Smooth muscle cell (in vitro differentiated cells): ENCODE results near the gene ARAP1. TPM values are rescaled to one million over a fixed set of nuclear protein-coding genes. Genes with fewer than 3 reads are reported as not detected.

Experiments
- DNase-seq: peaks from one replicate; lab custom pipeline; 2025; ENCODE audit not compliant: unreplicated experiment; lab: John Stamatoyannopoulos, UW
- H2AFZ ChIP-seq: fragments of 200-600 bp; sonication (generic); 2 replicates; pipeline ENCODE4 v1.6.0; 2016; ENCODE audit warnings: antibody characterized with exemption, low read depth, mild to moderate bottlenecking
- H3F3A ChIP-seq: fragments of 200-600 bp; sonication (generic); 2 replicates; pipeline ENCODE4 v1.6.0; 2017; ENCODE audit warnings: antibody characterized with exemption, low read depth
- H3K27ac ChIP-seq: fragments of 200-600 bp; sonication (generic); 2 replicates; pipeline ENCODE4 v1.5.1; 2016; ENCODE audit warnings: low read depth, mild to moderate bottlenecking
- H3K27me3 ChIP-seq: fragments of 200-600 bp; sonication (generic); 2 replicates; pipeline ENCODE4 v1.6.1; 2016; ENCODE audit warnings: low read depth, mild to moderate bottlenecking
- H3K36me3 ChIP-seq: fragments of 200-600 bp; sonication (generic); 2 replicates; pipeline ENCODE4 v1.5.1; 2016; ENCODE audit warnings: low read depth
- H3K4me1 ChIP-seq: fragments of 200-600 bp; sonication (generic); 2 replicates; pipeline ENCODE4 v1.5.1; 2016; ENCODE audit warnings: low read depth
- H3K4me2 ChIP-seq: fragments of 200-600 bp; sonication (generic); 2 replicates; pipeline ENCODE4 v1.6.0; 2016; ENCODE audit warnings: mild to moderate bottlenecking
- H3K4me3 ChIP-seq: fragments of 200-600 bp; sonication (generic); 2 replicates; pipeline ENCODE4 v1.5.1; 2016; ENCODE audit warnings: mild to moderate bottlenecking
- H3K79me2 ChIP-seq: fragments of 200-600 bp; sonication (generic); 2 replicates; pipeline ENCODE4 v1.6.0; 2016; ENCODE audit warnings: low read depth, mild to moderate bottlenecking
- H3K9ac ChIP-seq: fragments of 200-600 bp; sonication (generic); 2 replicates; pipeline ENCODE4 v1.6.0; 2016; ENCODE audit warnings: low read depth
- H3K9me3 ChIP-seq: fragments of 200-600 bp; sonication (generic); replicated peaks from 2 replicates; pipeline ENCODE4 v1.5.1; 2016; ENCODE audit warnings: low read depth
- H4K20me1 ChIP-seq: fragments of 200-600 bp; sonication (generic); 2 replicates; pipeline ENCODE4 v1.6.0; 2016; ENCODE audit warnings: low read depth
- WGBS: methylation state at CpG from one replicate; pipeline ENCODE4 v1.1.7; 2016; ENCODE audit warnings: low lambda C conversion rate; 5-methylcytosine and 5-hydroxymethylcytosine counted together
- polyA plus RNA-seq: library from polyadenylated mRNA; unstranded; fragments of >200 nt; fragmentation: Nextera tagmentation; extraction: Ambion mirVana; gene quantifications from 2 replicates; pipeline ENCODE4 v1.2.1, GENCODE V29; 2016
- total RNA-seq: library from RNA; depleted of rRNA; stranded (reverse); fragments of >200 nt; gene quantifications from 2 replicates; pipeline ENCODE4 v1.2.3, GENCODE V29; 2014
- TF ChIP-seq, protein P1 (sequence below): fragments of 200-600 bp; sonication (generic); IDR thresholded peaks from 2 replicates; pipeline ENCODE4 v1.5.1; 2017; ENCODE audit warnings: borderline replicate concordance, mild to moderate bottlenecking, antibody characterized with exemption; ENCODE audit not compliant: insufficient read depth, poor library complexity, severe bottlenecking

ARAP1 gene
- total and polyA plus RNA-seq, 2 experiments from 2014 or later = 45.2 to 45.6 TPM

DNA sequence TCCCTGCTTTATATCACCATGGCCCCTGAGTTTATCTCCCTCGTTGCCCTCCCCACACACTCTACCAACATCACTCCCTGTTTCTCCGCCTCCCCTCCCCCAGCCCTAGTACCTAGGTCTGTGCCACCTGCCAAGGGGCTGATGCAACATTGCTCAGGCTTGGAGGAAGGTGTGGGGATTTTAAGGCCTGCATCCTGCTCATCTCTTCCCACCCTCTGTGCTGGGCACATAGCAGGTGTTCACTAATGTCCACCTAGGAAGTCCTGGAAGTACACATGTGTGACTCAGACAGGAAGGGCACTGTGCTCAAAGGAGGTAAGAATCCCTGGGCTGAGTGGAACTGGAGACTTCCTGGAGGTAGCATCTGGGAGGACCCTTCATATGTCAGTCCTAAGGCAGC is 115.0 kb downstream of the ARAP1 start:
- Histone ChIP-seq H3F3A (no peaks in the 10 kb centered on the region), H2AFZ (no peak overlapping the region), H4K20me1 (no peaks in the 10 kb centered on the region), H3K36me3 (no peaks in the 10 kb centered on the region), H3K79me2 (no peaks in the 10 kb centered on the region), H3K4me2 (no peak overlapping the region), H3K9me3 (no peaks in the 10 kb centered on the region), H3K27me3 (peaks cover 45% of the 10 kb centered on the region), H3K27ac (no peak overlapping the region), H3K4me3 (no peak overlapping the region), H3K4me1 (no peaks in the 10 kb centered on the region), H3K9ac (no peak overlapping the region)
- TF ChIP-seq, protein P1, sequence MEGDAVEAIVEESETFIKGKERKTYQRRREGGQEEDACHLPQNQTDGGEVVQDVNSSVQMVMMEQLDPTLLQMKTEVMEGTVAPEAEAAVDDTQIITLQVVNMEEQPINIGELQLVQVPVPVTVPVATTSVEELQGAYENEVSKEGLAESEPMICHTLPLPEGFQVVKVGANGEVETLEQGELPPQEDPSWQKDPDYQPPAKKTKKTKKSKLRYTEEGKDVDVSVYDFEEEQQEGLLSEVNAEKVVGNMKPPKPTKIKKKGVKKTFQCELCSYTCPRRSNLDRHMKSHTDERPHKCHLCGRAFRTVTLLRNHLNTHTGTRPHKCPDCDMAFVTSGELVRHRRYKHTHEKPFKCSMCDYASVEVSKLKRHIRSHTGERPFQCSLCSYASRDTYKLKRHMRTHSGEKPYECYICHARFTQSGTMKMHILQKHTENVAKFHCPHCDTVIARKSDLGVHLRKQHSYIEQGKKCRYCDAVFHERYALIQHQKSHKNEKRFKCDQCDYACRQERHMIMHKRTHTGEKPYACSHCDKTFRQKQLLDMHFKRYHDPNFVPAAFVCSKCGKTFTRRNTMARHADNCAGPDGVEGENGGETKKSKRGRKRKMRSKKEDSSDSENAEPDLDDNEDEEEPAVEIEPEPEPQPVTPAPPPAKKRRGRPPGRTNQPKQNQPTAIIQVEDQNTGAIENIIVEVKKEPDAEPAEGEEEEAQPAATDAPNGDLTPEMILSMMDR = no peak
- WGBS = 93% methylated on average over 2 of the region's 2 CpGs
- DNase-seq = no peak

DNA sequence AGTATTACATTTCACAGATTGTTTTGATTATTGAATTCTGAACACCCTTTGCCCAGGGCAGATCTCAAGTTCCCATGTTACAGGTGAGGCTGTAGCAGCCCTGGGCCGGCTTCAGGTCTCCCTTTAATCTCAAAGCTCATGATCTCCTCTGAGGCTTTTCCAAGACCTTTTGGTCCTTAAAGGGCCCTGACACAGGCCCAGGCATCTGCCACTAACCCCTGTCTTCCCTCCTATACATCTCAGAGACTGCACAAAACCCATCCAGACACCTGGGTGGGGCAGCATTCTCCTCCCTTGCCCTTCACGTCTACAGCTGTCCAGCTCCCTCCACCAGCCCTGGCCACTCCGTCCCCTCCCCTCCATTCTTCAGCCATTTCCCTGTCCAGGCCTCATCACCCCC is 115.8 kb downstream of the ARAP1 start:
- H3K79me2 ChIP-seq = no peaks in the 10 kb centered on the region
- no peak overlapping the region for H3K4me3 ChIP-seq
- WGBS = 91% methylated on average over 3 of the region's 3 CpGs
- no peaks in the 10 kb centered on the region for H3K9me3 ChIP-seq
- H3K4me2 ChIP-seq = no peak overlapping the region
- H3K27ac ChIP-seq = no peak overlapping the region
- no peaks in the 10 kb centered on the region for H3K4me1 ChIP-seq
- TF ChIP-seq, protein P1 = no peak
- H3K9ac ChIP-seq = no peak overlapping the region
- no peaks in the 10 kb centered on the region for H3K36me3 ChIP-seq
- peaks cover 37% of the 10 kb centered on the region for H3K27me3 ChIP-seq
- H3F3A ChIP-seq = no peaks in the 10 kb centered on the region
- no peak overlapping the region for H2AFZ ChIP-seq
- H4K20me1 ChIP-seq = no peaks in the 10 kb centered on the region
- no peak for DNase-seq

DNA sequence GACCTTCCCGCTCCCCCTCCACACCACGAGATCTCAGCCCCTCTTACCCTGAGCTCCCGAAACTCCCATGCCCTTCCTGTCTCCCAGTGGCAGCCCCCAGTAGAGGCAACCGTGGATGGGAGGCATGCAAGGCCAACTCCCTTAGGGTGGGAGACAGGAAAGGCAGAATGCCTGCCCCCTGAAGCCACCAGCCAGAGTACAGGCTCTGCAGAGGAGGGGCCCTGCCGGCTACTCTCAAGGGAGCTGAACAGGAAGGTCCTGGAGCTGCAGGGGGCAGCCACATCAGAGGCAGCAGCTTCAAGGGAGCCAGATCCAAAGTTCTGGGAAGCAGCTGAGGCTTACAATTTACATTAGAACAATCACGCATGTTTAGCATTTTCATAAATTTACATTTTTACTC is 116.3 kb downstream of the ARAP1 start:
- Histone ChIP-seq H3K4me1 (no peaks in the 10 kb centered on the region), H3K36me3 (no peaks in the 10 kb centered on the region), H3K4me2 (no peak overlapping the region), H3K27me3 (peaks cover 33% of the 10 kb centered on the region), H3K79me2 (no peaks in the 10 kb centered on the region), H3F3A (no peaks in the 10 kb centered on the region), H3K27ac (no peak overlapping the region), H3K9ac (no peak overlapping the region), H2AFZ (no peak overlapping the region), H3K9me3 (no peaks in the 10 kb centered on the region), H3K4me3 (no peak overlapping the region), H4K20me1 (no peaks in the 10 kb centered on the region)
- TF ChIP-seq, protein P1 = no peak
- WGBS = 64% methylated on average over 6 of the region's 6 CpGs
- DNase-seq = no peak

DNA sequence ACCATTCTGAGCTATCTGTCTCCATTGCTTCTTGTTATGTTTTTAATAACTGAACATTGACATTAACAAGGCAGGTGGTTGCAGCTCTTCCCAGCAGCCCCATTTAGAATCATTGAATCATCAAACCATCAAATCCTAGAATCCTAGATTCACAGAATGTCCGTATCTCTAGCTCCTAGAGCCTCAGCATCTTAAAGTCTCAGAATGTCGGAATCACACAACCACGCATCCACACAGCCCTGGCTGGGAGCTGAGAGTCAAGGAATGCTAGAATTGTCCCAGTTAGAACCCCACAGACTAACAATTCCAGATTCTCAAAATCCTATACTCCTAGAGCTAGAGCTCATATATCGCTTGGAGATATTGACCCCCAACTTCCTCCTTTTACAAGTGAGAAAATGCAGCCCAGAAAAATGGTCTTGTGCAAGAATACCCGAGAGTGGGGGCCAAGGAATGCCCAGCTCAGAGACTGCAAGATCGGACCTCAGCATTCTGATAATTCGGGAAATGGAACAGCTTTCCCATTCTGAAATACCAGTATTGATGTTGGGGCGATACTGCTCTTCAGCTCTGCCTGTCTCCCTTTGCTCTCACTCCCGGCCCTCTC is 116.8 kb downstream of the ARAP1 start:
- TF ChIP-seq, protein P1 = no peak
- no peak overlapping the region for H3K4me2 ChIP-seq
- no peaks in the 10 kb centered on the region for H4K20me1 ChIP-seq
- no peak overlapping the region for H3K27ac ChIP-seq
- H3F3A ChIP-seq = no peaks in the 10 kb centered on the region
- WGBS = 91% methylated on average over 9 of the region's 9 CpGs
- H3K27me3 ChIP-seq = peaks cover 28% of the 10 kb centered on the region
- no peak overlapping the region for H3K9ac ChIP-seq
- H3K4me3 ChIP-seq = no peak overlapping the region
- no peak overlapping the region for H2AFZ ChIP-seq
- no peaks in the 10 kb centered on the region for H3K79me2 ChIP-seq
- H3K4me1 ChIP-seq = no peaks in the 10 kb centered on the region
- no peaks in the 10 kb centered on the region for H3K9me3 ChIP-seq
- no peaks in the 10 kb centered on the region for H3K36me3 ChIP-seq
- no peak for DNase-seq
